HG03097 (cell line): ENCODE measurements around the gene CLTRN.
"Not testable (repeated sequence)": the region's sequence is repeated elsewhere in the genome, so short reads cannot be mapped to it uniquely, and the experiment has no call there.

Source experiments
- ATAC-seq: cut with Tn5 transposase; IDR thresholded peaks from one replicate; pipeline ENCODE4 v1.9.1; 2021; ENCODE audit not compliant: unreplicated experiment, low FRiP score

Gene CLTRN

GRCh38 chrX:15653961-15654360 lies 10.6 kb downstream of the CLTRN start:
- no peak for ATAC-seq

- ATAC-seq = not testable (repeated sequence)
These were observed 17.1 kb downstream of the CLTRN start for GRCh38 chrX:15647510-15647909.

GRCh38 chrX:15646543-15646942 lies 18.1 kb downstream of the CLTRN start:
- no peak for ATAC-seq

GRCh38 chrX:15646031-15646430 lies 18.6 kb downstream of the CLTRN start:
- no peak for ATAC-seq

GRCh38 chrX:15645266-15645665 lies 19.3 kb downstream of the CLTRN start:
- ATAC-seq = no peak

- ATAC-seq = no peak
These were observed 20.1 kb downstream of the CLTRN start for GRCh38 chrX:15644560-15644872.

GRCh38 chrX:15643786-15644559 lies 20.6 kb downstream of the CLTRN start:
- ATAC-seq = no peak

GRCh38 chrX:15631637-15632036 lies 33.0 kb downstream of the CLTRN start:
- ATAC-seq = no peak

- no peak for ATAC-seq
These were observed 41.6 kb downstream of the CLTRN start for GRCh38 chrX:15623054-15623453.

- no peak for ATAC-seq
These were observed 45.4 kb downstream of the CLTRN start for GRCh38 chrX:15619053-15619755.

- ATAC-seq = no peak
These were observed 47.5 kb downstream of the CLTRN start for GRCh38 chrX:15617111-15617510.

- ATAC-seq = no peak
These were observed 48.1 kb downstream of the CLTRN start for GRCh38 chrX:15616531-15616930.

GRCh38 chrX:15607067-15607466 lies 57.5 kb downstream of the CLTRN start:
- no peak for ATAC-seq

GRCh38 chrX:15606136-15606535 lies 58.5 kb downstream of the CLTRN start:
- no peak for ATAC-seq

GRCh38 chrX:15605226-15605625 lies 59.4 kb downstream of the CLTRN start:
- ATAC-seq = no peak

GRCh38 chrX:15602761-15603160 lies 61.8 kb downstream of the CLTRN start:
- no peak for ATAC-seq

GRCh38 chrX:15601932-15602331 lies 62.7 kb downstream of the CLTRN start:
- no peak for ATAC-seq

GRCh38 chrX:15600745-15601144 lies 63.9 kb downstream of the CLTRN start, which contains the start of gene ACE2:
ACE2 (minus strand) TSS chrX:15600960; CDS start chrX:15600911, 49 bp downstream.
- ATAC-seq = no peak

- ATAC-seq = no peak
These were observed 64.6 kb downstream of the CLTRN start for GRCh38 chrX:15600049-15600448.

GRCh38 chrX:15599461-15599860 lies 65.1 kb downstream of the CLTRN start:
- ATAC-seq = no peak

- no peak for ATAC-seq
These were observed 66.6 kb downstream of the CLTRN start for GRCh38 chrX:15598026-15598425.

GRCh38 chrX:15594371-15594770 lies 70.2 kb downstream of the CLTRN start:
- ATAC-seq = no peak
